Measurements from ENCODE around the gene REEP5. TPM values are rescaled to one million over a fixed set of nuclear protein-coding genes. Genes with fewer than 3 reads are reported as not detected.

REEP5 gene
- total and polyA plus RNA-seq, 9 of the 15 experiments (the other 6 are each of a cell fraction or from before 2014, with no cell fraction given): 14.7 to 102 (median 36.0) TPM

DNA sequence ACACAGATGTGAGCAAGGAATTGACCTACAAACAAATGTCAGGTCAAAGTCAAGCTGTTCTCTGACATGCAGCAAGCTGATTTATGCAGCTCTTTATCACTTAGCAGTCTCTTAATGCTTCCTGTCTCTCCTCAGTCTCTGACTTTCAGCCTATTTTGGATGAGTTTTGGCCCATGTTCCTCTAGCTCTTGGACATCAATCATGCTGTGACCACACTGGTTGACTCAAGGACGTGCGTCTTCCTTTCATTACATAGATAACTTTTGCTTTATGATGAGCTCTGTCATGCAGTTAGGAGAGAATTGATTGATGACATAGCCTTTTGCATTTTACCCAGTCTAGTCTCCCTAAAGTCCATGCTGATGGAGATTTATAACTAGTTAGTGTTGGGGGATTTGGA is 9.4 kb upstream of the REEP5 start (continued):
- TF ChIP-seq CXXC5 (CRISPR knock-in tag; IDR thresholded peaks at IDR 0.05): peak; percentile 99
- no peak for TF ChIP-seq BMI1 (IDR thresholded peaks at IDR 0.05; ENCODE audit: low read length)
- TF ChIP-seq, protein P1, sequence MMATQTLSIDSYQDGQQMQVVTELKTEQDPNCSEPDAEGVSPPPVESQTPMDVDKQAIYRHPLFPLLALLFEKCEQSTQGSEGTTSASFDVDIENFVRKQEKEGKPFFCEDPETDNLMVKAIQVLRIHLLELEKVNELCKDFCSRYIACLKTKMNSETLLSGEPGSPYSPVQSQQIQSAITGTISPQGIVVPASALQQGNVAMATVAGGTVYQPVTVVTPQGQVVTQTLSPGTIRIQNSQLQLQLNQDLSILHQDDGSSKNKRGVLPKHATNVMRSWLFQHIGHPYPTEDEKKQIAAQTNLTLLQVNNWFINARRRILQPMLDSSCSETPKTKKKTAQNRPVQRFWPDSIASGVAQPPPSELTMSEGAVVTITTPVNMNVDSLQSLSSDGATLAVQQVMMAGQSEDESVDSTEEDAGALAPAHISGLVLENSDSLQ (IDR thresholded peaks at IDR 0.05): peak; percentile 97
- TF ChIP-seq ERF (CRISPR knock-in tag; IDR thresholded peaks at IDR 0.05): no peak
- peak in 1 of 2 experiments; percentile 97; a peak in 2 of 4 replicates for TF ChIP-seq RCOR1 (IDR thresholded peaks at IDR 0.05; ENCODE audit: borderline replicate concordance in 1 of 2, low read depth in 2 of 2, low read length in 2 of 2)
- TF ChIP-seq XRCC3 (IDR thresholded peaks at IDR 0.05): no peak
- no peak for TF ChIP-seq ZNF324 (CRISPR knock-in tag; IDR thresholded peaks at IDR 0.05)
- TF ChIP-seq, protein P2, sequence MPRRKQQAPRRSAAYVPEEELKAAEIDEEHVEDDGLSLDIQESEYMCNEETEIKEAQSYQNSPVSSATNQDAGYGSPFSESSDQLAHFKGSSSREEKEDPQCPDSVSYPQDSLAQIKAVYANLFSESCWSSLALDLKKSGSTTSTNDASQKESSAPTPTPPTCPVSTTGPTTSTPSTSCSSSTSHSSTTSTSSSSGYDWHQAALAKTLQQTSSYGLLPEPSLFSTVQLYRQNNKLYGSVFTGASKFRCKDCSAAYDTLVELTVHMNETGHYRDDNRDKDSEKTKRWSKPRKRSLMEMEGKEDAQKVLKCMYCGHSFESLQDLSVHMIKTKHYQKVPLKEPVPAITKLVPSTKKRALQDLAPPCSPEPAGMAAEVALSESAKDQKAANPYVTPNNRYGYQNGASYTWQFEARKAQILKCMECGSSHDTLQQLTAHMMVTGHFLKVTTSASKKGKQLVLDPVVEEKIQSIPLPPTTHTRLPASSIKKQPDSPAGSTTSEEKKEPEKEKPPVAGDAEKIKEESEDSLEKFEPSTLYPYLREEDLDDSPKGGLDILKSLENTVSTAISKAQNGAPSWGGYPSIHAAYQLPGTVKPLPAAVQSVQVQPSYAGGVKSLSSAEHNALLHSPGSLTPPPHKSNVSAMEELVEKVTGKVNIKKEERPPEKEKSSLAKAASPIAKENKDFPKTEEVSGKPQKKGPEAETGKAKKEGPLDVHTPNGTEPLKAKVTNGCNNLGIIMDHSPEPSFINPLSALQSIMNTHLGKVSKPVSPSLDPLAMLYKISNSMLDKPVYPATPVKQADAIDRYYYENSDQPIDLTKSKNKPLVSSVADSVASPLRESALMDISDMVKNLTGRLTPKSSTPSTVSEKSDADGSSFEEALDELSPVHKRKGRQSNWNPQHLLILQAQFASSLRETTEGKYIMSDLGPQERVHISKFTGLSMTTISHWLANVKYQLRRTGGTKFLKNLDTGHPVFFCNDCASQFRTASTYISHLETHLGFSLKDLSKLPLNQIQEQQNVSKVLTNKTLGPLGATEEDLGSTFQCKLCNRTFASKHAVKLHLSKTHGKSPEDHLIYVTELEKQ (CRISPR knock-in tag; IDR thresholded peaks at IDR 0.05): peak; percentile 81; the same call in 1 of the 2 replicates
- no peak for TF ChIP-seq SMARCC2 (IDR thresholded peaks at IDR 0.05; ENCODE audit: low read depth)
- TF ChIP-seq NCOA6 (IDR thresholded peaks at IDR 0.05): no peak
- TF ChIP-seq ARNT (IDR thresholded peaks at IDR 0.05): peak in 1 of 2 experiments; percentile 63; a peak in 1 of 4 replicates
- TF ChIP-seq, protein P3, sequence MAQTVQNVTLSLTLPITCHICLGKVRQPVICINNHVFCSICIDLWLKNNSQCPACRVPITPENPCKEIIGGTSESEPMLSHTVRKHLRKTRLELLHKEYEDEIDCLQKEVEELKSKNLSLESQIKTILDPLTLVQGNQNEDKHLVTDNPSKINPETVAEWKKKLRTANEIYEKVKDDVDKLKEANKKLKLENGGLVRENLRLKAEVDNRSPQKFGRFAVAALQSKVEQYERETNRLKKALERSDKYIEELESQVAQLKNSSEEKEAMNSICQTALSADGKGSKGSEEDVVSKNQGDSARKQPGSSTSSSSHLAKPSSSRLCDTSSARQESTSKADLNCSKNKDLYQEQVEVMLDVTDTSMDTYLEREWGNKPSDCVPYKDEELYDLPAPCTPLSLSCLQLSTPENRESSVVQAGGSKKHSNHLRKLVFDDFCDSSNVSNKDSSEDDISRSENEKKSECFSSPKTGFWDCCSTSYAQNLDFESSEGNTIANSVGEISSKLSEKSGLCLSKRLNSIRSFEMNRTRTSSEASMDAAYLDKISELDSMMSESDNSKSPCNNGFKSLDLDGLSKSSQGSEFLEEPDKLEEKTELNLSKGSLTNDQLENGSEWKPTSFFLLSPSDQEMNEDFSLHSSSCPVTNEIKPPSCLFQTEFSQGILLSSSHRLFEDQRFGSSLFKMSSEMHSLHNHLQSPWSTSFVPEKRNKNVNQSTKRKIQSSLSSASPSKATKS (CRISPR knock-in tag; IDR thresholded peaks at IDR 0.05): no peak
- no peak for TF ChIP-seq ZC3H4 (CRISPR knock-in tag; IDR thresholded peaks at IDR 0.05; ENCODE audit: borderline replicate concordance)
- no peak for TF ChIP-seq DACH1 (IDR thresholded peaks at IDR 0.05; ENCODE audit: partially characterized antibody)
- no peak for TF ChIP-seq MEF2A (IDR thresholded peaks at IDR 0.05; ENCODE audit: control insufficient read depth, low read depth, low read length)
- no peak for TF ChIP-seq SMAD3 (CRISPR knock-in tag; conservative IDR thresholded peaks at IDR 0.05)
